ENCODE data around the gene AOC1.

AOC1 gene

DNA sequence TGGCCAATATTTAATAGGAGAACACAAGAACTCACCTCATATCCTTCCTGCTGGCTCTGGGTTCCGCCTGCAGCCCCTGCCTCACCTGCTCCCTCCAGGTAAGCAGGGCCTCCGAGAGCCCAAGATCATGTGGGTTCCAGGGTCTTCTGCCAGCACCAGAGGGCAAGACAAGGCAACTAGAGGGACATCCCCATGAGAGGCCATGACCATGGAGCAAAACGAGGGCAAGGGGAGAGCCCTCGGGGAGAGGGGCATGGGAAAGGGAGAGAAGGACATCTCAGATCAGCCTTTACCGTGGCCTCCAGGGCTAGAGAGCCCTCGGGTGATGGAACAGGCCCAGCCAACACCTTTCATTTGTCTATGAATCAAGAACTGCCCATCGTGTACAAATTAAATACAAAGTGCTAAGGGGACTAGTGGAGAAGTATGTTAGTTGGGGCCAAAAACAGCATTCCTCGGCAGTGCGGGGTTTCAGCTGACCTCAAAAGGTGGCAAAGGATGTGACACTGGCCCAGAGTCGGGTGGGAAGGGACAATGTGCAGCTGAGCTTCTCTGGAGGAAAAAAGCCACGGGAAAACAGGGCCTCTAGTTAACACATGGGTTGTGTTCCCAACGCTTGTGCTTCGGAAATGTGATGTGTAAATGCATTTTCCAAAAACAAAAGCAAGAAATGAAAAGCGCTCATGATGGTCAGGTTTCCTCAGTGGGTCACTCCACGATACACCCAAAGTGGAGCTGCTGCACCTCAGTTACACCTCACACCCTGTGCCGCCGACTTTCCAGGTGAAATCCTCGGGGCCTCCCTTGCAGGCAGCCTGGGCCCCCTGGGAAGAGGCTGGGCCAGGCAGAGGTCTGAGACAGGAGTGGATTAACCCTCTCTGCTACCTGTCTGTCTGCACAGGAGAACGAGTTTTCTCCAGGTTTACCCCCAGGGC, 2.0 kb downstream of the AOC1 start:
- no peaks in the 10 kb centered on the region for H4K20me1 ChIP-seq (ENCODE audit: insufficient read depth, low read length)
- no peaks in the 10 kb centered on the region for H3K9me2 ChIP-seq (ENCODE audit: low read depth, low read length)
- no peak for TF ChIP-seq EZH2 (IDR thresholded peaks at IDR 0.05; ENCODE audit: borderline replicate concordance, low read length)
- TF ChIP-seq, protein P1, sequence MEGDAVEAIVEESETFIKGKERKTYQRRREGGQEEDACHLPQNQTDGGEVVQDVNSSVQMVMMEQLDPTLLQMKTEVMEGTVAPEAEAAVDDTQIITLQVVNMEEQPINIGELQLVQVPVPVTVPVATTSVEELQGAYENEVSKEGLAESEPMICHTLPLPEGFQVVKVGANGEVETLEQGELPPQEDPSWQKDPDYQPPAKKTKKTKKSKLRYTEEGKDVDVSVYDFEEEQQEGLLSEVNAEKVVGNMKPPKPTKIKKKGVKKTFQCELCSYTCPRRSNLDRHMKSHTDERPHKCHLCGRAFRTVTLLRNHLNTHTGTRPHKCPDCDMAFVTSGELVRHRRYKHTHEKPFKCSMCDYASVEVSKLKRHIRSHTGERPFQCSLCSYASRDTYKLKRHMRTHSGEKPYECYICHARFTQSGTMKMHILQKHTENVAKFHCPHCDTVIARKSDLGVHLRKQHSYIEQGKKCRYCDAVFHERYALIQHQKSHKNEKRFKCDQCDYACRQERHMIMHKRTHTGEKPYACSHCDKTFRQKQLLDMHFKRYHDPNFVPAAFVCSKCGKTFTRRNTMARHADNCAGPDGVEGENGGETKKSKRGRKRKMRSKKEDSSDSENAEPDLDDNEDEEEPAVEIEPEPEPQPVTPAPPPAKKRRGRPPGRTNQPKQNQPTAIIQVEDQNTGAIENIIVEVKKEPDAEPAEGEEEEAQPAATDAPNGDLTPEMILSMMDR (IDR thresholded peaks at IDR 0.05; ENCODE audit: low read length): no peak
- H3K4me1 ChIP-seq (ENCODE audit: insufficient read depth, low read length, severe bottlenecking): no peaks in the 10 kb centered on the region
- no peaks in the 10 kb centered on the region for H3F3A ChIP-seq (ENCODE audit: insufficient read depth, low read length)
- H3K36me3 ChIP-seq (ENCODE audit: insufficient read depth, low read length): no peaks in the 10 kb centered on the region
- no peak overlapping the region for H3K27ac ChIP-seq (ENCODE audit: low read depth, low read length, poor library complexity, severe bottlenecking)
- no peaks in the 10 kb centered on the region for H3K79me2 ChIP-seq (ENCODE audit: insufficient read depth, low read length)
- no peak overlapping the region for H2AFZ ChIP-seq (ENCODE audit: low read length)
- no peaks in the 10 kb centered on the region for H3K9me3 ChIP-seq (ENCODE audit: low read length)
- peaks cover 31% of the 10 kb centered on the region; the same call in 1 of the 2 replicates for H3K27me3 ChIP-seq (ENCODE audit: insufficient read depth, low read length)
- H3K4me2 ChIP-seq (ENCODE audit: low read length): no peak overlapping the region
- no peak overlapping the region for H3K4me3 ChIP-seq (ENCODE audit: low read depth, low read length, poor library complexity, severe bottlenecking)
- no peak overlapping the region for H3K9ac ChIP-seq (ENCODE audit: low read length)

DNA sequence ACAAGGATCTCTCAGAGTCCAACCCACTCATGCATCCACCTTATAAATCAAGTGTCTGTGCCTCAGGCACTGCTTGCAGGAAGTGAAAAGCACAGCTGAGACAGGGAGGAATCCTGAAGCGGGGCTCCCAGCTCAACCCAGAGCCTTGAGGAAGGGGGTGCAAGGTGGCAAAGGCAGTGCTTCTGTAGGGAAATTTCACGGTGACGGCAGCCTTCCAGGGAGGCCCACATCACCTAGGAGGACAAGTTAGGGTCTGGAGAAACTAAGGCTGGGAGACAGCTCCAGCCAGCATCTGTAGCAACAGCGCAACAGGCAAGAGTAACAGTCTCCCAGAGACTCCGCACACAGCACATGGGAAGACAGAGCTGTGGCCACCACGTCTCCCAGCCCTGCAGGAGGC, 2.7 kb downstream of the AOC1 start:
- H3K27ac ChIP-seq (ENCODE audit: low read depth, low read length, poor library complexity, severe bottlenecking): no peak overlapping the region
- no peaks in the 10 kb centered on the region for H3K79me2 ChIP-seq (ENCODE audit: insufficient read depth, low read length)
- H4K20me1 ChIP-seq (ENCODE audit: insufficient read depth, low read length): no peaks in the 10 kb centered on the region
- H3K36me3 ChIP-seq (ENCODE audit: insufficient read depth, low read length): no peaks in the 10 kb centered on the region
- no peaks in the 10 kb centered on the region for H3K4me1 ChIP-seq (ENCODE audit: insufficient read depth, low read length, severe bottlenecking)
- H3K9me3 ChIP-seq (ENCODE audit: low read length): no peaks in the 10 kb centered on the region
- H3K9me2 ChIP-seq (ENCODE audit: low read depth, low read length): no peaks in the 10 kb centered on the region
- peaks cover 31% of the 10 kb centered on the region; the same call in 1 of the 2 replicates for H3K27me3 ChIP-seq (ENCODE audit: insufficient read depth, low read length)
- H3K4me3 ChIP-seq (ENCODE audit: low read depth, low read length, poor library complexity, severe bottlenecking): no peak overlapping the region
- H2AFZ ChIP-seq (ENCODE audit: low read length): no peak overlapping the region
- no peaks in the 10 kb centered on the region for H3F3A ChIP-seq (ENCODE audit: insufficient read depth, low read length)
- TF ChIP-seq, protein P1 (IDR thresholded peaks at IDR 0.05; ENCODE audit: low read length): no peak
- no peak overlapping the region for H3K4me2 ChIP-seq (ENCODE audit: low read length)
- no peak overlapping the region for H3K9ac ChIP-seq (ENCODE audit: low read length)

DNA sequence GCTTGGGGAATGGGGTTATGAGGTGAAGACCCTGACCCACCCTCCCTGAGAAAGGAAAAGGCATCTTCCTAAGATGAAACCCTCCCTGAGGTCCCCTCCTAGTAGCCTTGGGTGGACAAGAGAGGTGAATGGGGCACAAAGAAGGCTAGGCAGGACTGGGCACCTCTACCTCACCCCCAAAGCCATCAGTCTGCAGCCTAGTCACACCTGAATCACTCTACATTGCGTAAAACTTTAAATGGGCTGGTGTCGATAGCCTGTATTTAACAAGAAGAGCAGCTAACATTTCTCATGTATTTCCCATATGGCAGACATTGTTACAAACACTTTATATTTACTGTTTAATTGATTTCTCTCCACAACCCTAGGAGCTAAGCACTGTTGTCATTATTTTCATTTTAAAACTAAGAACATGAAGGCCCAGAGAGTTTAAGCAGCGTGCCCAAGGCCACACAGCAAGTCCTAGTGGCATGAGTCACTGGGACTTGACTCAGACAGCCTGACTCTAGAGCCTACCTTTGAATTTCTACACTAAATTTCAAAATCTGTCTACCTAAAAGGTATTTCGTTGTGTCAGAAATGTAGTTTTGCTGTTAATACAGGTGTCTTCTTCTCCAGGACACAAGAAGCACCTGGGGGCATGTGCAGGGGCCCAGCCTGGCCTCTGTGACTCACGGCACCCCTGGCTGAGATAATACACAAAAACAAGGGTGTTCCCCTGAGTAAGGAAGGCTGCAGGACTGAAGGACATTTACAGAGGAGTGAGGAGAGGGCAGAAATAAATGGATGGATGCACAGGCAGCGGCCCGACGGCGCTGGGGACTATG, 3.4 kb downstream of the AOC1 start:
- H2AFZ ChIP-seq (ENCODE audit: low read length): no peak overlapping the region
- H3K36me3 ChIP-seq (ENCODE audit: insufficient read depth, low read length): no peaks in the 10 kb centered on the region
- TF ChIP-seq EZH2 (IDR thresholded peaks at IDR 0.05; ENCODE audit: borderline replicate concordance, low read length): no peak
- TF ChIP-seq, protein P1 (IDR thresholded peaks at IDR 0.05; ENCODE audit: low read length): no peak
- H3K9ac ChIP-seq (ENCODE audit: low read length): no peak overlapping the region
- H3K9me3 ChIP-seq (ENCODE audit: low read length): no peaks in the 10 kb centered on the region
- H3K27me3 ChIP-seq (ENCODE audit: insufficient read depth, low read length): peaks cover 26% of the 10 kb centered on the region; the same call in 1 of the 2 replicates
- no peak overlapping the region for H3K4me2 ChIP-seq (ENCODE audit: low read length)
- H3F3A ChIP-seq (ENCODE audit: insufficient read depth, low read length): no peaks in the 10 kb centered on the region
- no peaks in the 10 kb centered on the region for H4K20me1 ChIP-seq (ENCODE audit: insufficient read depth, low read length)
- H3K4me1 ChIP-seq (ENCODE audit: insufficient read depth, low read length, severe bottlenecking): no peaks in the 10 kb centered on the region
- no peak overlapping the region for H3K4me3 ChIP-seq (ENCODE audit: low read depth, low read length, poor library complexity, severe bottlenecking)
- no peaks in the 10 kb centered on the region for H3K79me2 ChIP-seq (ENCODE audit: insufficient read depth, low read length)
- no peaks in the 10 kb centered on the region for H3K9me2 ChIP-seq (ENCODE audit: low read depth, low read length)
- H3K27ac ChIP-seq (ENCODE audit: low read depth, low read length, poor library complexity, severe bottlenecking): no peak overlapping the region
